GM12874 (cell line): Measurements from ENCODE around the gene NOTCH1.

Experiments used
- CTCF ChIP-seq: IDR thresholded peaks from 2 replicates; pipeline ENCODE4 v1.5.1; 2011; ENCODE audit warnings: low read depth, mild to moderate bottlenecking, control low read depth, low read length, moderate library complexity; ENCODE audit not compliant: insufficient read depth

Gene NOTCH1

GRCh38 chr9:136471802-136472487 is 73.9 kb downstream of the NOTCH1 start:
- no peak for TF ChIP-seq CTCF

- no peak for TF ChIP-seq CTCF
These were observed 74.9 kb downstream of the NOTCH1 start for GRCh38 chr9:136470792-136471469.

GRCh38 chr9:136470356-136470755 is 75.5 kb downstream of the NOTCH1 start:
- no peak for TF ChIP-seq CTCF

GRCh38 chr9:136467766-136468165 is 78.1 kb downstream of the NOTCH1 start:
- TF ChIP-seq CTCF = no peak

GRCh38 chr9:136466155-136466541 is 79.7 kb downstream of the NOTCH1 start:
- no peak for TF ChIP-seq CTCF

GRCh38 chr9:136465500-136466154 is 80.2 kb downstream of the NOTCH1 start:
- no peak for TF ChIP-seq CTCF

GRCh38 chr9:136464241-136464640 is 81.6 kb downstream of the NOTCH1 start:
- no peak for TF ChIP-seq CTCF
